ENCODE measurements around the gene CCL17. TPM values are rescaled to one million over a fixed set of nuclear protein-coding genes. Genes with fewer than 3 reads are reported as not detected.
A peak's percentile ranks its signal among the peaks of the same experiment; 100 is the strongest.

CCL17 gene
- total RNA-seq, 1 experiment from 2014 or later = not detected

DNA sequence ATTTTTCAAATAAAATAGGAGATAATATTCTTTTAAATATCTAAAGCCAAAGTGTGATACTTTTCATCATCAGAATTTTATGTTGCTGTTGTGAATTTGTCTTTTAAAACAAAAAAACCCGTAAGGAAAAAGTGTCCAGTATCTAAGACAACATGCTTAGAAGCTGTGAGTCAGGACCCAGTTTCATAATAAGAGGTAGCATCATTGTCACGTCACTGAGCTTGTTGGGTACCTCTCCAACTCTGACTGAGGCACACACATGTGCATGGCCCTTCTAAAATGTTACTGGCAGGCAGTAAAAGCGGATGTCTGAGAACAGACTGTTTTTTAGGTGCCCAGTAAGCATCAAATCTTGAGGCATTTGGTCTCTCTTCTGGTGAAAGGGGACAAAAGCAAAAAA, 40.1 kb downstream of the CCL17 start:
- CTCF ChIA-PET = no interaction called here
- H3K9me3 Mint-ChIP-seq (ENCODE audit: low read depth, unreplicated experiment) = no peaks in the 10 kb centered on the region
- H3K4me1 Mint-ChIP-seq (ENCODE audit: low read depth, unreplicated experiment) = no peaks in the 10 kb centered on the region
- intact Hi-C loops (cut with micrococcal nuclease; ENCODE audit: unreplicated experiment) = no loop called here
- DNase-seq = no peak
- H3K27ac Mint-ChIP-seq (ENCODE audit: unreplicated experiment) = no peak overlapping the region
- TSS peak; percentile 9 for BruUV-seq (replicated peaks)
- H3K27me3 Mint-ChIP-seq (ENCODE audit: unreplicated experiment) = no peaks in the 10 kb centered on the region
- TF ChIP-seq, protein P1, sequence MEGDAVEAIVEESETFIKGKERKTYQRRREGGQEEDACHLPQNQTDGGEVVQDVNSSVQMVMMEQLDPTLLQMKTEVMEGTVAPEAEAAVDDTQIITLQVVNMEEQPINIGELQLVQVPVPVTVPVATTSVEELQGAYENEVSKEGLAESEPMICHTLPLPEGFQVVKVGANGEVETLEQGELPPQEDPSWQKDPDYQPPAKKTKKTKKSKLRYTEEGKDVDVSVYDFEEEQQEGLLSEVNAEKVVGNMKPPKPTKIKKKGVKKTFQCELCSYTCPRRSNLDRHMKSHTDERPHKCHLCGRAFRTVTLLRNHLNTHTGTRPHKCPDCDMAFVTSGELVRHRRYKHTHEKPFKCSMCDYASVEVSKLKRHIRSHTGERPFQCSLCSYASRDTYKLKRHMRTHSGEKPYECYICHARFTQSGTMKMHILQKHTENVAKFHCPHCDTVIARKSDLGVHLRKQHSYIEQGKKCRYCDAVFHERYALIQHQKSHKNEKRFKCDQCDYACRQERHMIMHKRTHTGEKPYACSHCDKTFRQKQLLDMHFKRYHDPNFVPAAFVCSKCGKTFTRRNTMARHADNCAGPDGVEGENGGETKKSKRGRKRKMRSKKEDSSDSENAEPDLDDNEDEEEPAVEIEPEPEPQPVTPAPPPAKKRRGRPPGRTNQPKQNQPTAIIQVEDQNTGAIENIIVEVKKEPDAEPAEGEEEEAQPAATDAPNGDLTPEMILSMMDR (IDR thresholded peaks at IDR 0.05; ENCODE audit: unreplicated experiment) = no peak
- peaks cover 43% of the 10 kb centered on the region for H3K36me3 Mint-ChIP-seq (ENCODE audit: insufficient read depth, unreplicated experiment)
- H3K4me3 Mint-ChIP-seq (ENCODE audit: low read depth, unreplicated experiment) = no peak overlapping the region

DNA sequence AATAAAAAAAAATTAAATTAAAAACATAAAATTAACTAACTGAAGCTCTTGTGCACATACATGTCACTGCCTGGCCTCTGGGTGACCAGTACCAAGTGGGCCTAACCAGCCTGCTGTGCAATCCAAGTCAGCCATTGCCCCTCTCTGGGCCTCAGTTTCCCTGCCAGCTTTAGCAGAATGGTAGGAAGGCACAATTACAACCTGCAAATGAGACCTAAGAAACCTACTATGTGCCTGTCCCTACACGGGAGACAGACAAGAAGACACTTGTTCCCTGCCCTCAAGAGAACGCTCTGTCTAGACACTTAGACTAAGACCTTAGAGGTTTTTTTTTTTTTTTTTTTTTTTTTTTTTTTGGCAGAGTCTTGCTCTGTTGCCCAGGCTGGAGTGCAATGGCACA, 40.9 kb downstream of the CCL17 start:
- no peak for DNase-seq
- Mint-ChIP-seq H3K4me3 (ENCODE audit: low read depth, unreplicated experiment) (no peak overlapping the region), H3K27ac (ENCODE audit: unreplicated experiment) (no peak overlapping the region), H3K27me3 (ENCODE audit: unreplicated experiment) (no peaks in the 10 kb centered on the region), H3K36me3 (ENCODE audit: insufficient read depth, unreplicated experiment) (peaks cover 41% of the 10 kb centered on the region), H3K9me3 (ENCODE audit: low read depth, unreplicated experiment) (no peaks in the 10 kb centered on the region), H3K4me1 (ENCODE audit: low read depth, unreplicated experiment) (no peaks in the 10 kb centered on the region)
- TF ChIP-seq, protein P1 (IDR thresholded peaks at IDR 0.05; ENCODE audit: unreplicated experiment) = no peak
- CTCF ChIA-PET = interaction anchor here (0.6 to 0.7 kb wide), 2 partner anchors 291 to 440 kb away, joined by 4 to 6 read pairs; no protein-coding TSS in a partner anchor
- BruUV-seq (replicated peaks) = no TSS peak
- intact Hi-C loops (cut with micrococcal nuclease; ENCODE audit: unreplicated experiment) = no loop called here

DNA sequence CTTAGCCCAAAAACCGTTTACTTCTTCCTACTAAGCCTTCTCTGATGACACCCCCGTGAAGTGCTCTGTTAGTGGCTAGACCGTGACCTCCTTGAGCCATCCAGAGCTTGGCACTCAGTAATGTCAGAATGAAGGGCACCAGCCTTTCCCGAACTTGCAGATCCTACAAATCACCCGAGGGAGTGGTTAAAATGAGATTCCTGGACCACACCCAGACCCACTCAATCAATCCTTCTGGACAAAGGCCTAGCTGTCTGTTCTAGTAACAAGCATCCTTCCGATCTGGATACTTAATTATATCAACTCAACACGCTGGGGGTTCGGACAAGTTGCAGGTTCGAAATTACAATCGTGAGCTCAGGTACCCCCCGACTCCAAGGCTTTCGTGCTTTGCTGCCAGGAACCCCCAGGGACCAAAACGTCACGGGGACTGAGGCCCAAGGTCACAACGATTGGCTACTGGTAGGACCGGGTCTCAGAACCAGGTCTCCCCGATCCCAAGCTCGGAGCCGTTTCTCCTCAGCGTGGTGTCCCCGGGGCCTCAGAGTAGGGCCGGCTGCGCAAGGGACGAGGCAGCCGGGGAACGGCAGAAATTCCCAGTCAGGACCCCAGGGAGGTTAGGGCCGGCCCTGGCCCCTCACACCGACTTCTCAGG, 42.1 kb downstream of the CCL17 start:
- intact Hi-C loops (cut with micrococcal nuclease; ENCODE audit: unreplicated experiment) = no loop called here
- H3K4me1 Mint-ChIP-seq (ENCODE audit: low read depth, unreplicated experiment) = no peaks in the 10 kb centered on the region

DNA sequence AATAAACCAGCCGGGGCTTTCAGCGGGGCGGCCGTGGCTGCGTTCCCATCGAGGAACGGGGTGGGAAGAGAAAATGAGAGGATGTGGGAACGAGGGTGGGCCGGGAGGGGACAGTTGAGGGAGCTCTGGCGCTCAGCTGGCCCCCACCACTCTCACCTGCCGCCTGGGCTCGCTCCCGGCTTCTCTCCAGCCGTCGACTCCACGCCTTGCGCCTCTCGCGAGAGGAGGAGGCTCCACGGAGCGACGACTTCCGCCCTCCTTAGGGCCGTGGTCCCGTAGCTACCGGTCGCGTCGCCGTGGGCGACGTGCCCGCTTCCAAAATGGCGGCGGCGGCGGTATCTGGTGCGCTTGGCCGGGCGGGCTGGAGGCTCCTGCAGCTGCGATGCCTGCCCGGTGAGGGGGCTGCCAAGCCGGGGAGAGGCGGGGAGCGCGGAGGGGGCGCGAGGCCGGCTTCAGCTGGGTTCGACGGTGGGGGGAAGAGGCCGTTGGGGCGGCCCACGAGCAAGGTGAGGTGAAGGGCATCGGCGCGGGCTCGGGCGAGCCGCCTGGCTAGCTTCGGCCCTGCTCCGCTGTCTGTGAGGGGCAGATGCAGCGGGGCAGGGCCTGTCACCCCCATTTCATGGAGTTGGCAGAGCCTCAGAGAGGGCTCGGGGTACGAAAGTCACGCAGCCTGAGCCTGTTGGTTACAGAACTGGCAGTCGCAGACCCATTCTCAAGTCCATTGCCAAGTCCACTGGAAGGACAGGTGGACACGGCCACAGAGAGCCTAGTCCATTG, 42.8 kb downstream of the CCL17 start, which contains the start of the genes CIAPIN1 and COQ9:
CIAPIN1 (minus strand) TSS at position 200 of the 777 bp plus-strand sequence. CDS start 6,457 bp downstream, outside the sequence.
COQ9 (plus strand) TSS at position 294 of the 777 bp plus-strand sequence; CDS start at position 321, 27 bp downstream.
- peak; percentile 97 for DNase-seq
- H3K27ac Mint-ChIP-seq (ENCODE audit: unreplicated experiment) = peak within 1 kb of the TSS; percentile 88
- CTCF ChIA-PET = interaction anchor here (0.6 to 1.8 kb wide), 8 partner anchors 9 to 194 kb away, joined by 3 to 12 read pairs (median 4); partner anchors contain the start of gene POLR2C
- H3K9me3 Mint-ChIP-seq (ENCODE audit: low read depth, unreplicated experiment) = no peaks in the 10 kb centered on the region
- BruUV-seq (replicated peaks) = no TSS peak
- intact Hi-C loops (cut with micrococcal nuclease; ENCODE audit: unreplicated experiment) = no loop called here
- H3K27me3 Mint-ChIP-seq (ENCODE audit: unreplicated experiment) = no peaks in the 10 kb centered on the region
- TF ChIP-seq, protein P1 (IDR thresholded peaks at IDR 0.05; ENCODE audit: unreplicated experiment) = no peak
- H3K4me3 Mint-ChIP-seq (ENCODE audit: low read depth, unreplicated experiment) = peak within 1 kb of the TSS; percentile 91
- H3K36me3 Mint-ChIP-seq (ENCODE audit: insufficient read depth, unreplicated experiment) = peaks cover 47% of the 10 kb centered on the region
- H3K4me1 Mint-ChIP-seq (ENCODE audit: low read depth, unreplicated experiment) = no peaks in the 10 kb centered on the region

More for the DNA sequence above, 42.1 kb downstream of the CCL17 start:
- peak overlapping the region; percentile 88 for H3K27ac Mint-ChIP-seq (ENCODE audit: unreplicated experiment)
- no TSS peak for BruUV-seq (replicated peaks)
- no peaks in the 10 kb centered on the region for H3K27me3 Mint-ChIP-seq (ENCODE audit: unreplicated experiment)
- CTCF ChIA-PET = interaction anchor here (0.8 to 1.8 kb wide), 8 partner anchors 8 to 907 kb away, joined by 3 to 12 read pairs (median 4); partner anchors contain the start of gene POLR2C
- H3K36me3 Mint-ChIP-seq (ENCODE audit: insufficient read depth, unreplicated experiment) = peaks cover 42% of the 10 kb centered on the region
- TF ChIP-seq, protein P1 (IDR thresholded peaks at IDR 0.05; ENCODE audit: unreplicated experiment) = no peak
- DNase-seq = peak; percentile 11
- H3K9me3 Mint-ChIP-seq (ENCODE audit: low read depth, unreplicated experiment) = no peaks in the 10 kb centered on the region
- peak overlapping the region; percentile 91 for H3K4me3 Mint-ChIP-seq (ENCODE audit: low read depth, unreplicated experiment)
